Epithelial cell of esophagus (primary cell): ENCODE data around the gene SCAMP4.
"Not testable (repeated sequence)": the region's sequence is repeated elsewhere in the genome, so short reads cannot be mapped to it uniquely, and the experiment has no call there.

Source experiments
- DNase-seq: peaks from one replicate; pipeline ENCODE4 v3.0.0; 2010; ENCODE audit warnings: low read depth
- H3K4me3 ChIP-seq: 2 replicates; pipeline ENCODE4 v1.5.1; 2011; ENCODE audit warnings: mild to moderate bottlenecking, low read length, control low read depth
- CTCF ChIP-seq: IDR thresholded peaks from 2 replicates; pipeline ENCODE4 v1.5.1; 2011; ENCODE audit warnings: low read depth, mild to moderate bottlenecking, low read length, control low read depth, inconsistent platforms; ENCODE audit not compliant: insufficient read depth; ENCODE audit errors: missing control alignments

Gene SCAMP4

GRCh38 chr19:1882786-1883692, 22.2 kb upstream of the SCAMP4 start:
- DNase-seq, result no peak
- H3K4me3 ChIP-seq, result no peak overlapping the region
- TF ChIP-seq CTCF, result no peak

- H3K4me3 ChIP-seq, result peak overlapping the region; percentile 76
- no peak for DNase-seq
- TF ChIP-seq CTCF, result no peak
Measured at GRCh38 chr19:1883784-1884183, 21.4 kb upstream of the SCAMP4 start.

- no peak for TF ChIP-seq CTCF
- DNase-seq, result peak; percentile 32
- H3K4me3 ChIP-seq, result peak overlapping the region; percentile 76
Measured at GRCh38 chr19:1884291-1884718, 20.9 kb upstream of the SCAMP4 start.

- H3K4me3 ChIP-seq, result peak overlapping the region; percentile 76
- TF ChIP-seq CTCF, result no peak
- no peak for DNase-seq
Measured at GRCh38 chr19:1884719-1885334, 20.4 kb upstream of the SCAMP4 start.

- H3K4me3 ChIP-seq, result peak within 1 kb of the TSS; percentile 76
Measured at GRCh38 chr19:1885398-1886119, 19.6 kb upstream of the SCAMP4 start, which contains the start of gene ABHD17A. TSS of gene ABHD17A (minus strand) at chr19:1885496. CDS start at chr19:1881566, 3,930 bp downstream.

GRCh38 chr19:1886360-1886759, 18.8 kb upstream of the SCAMP4 start:
- not testable (repeated sequence) for DNase-seq, H3K4me3 ChIP-seq

More at GRCh38 chr19:1885398-1886119, 19.6 kb upstream of the SCAMP4 start, which contains the start of gene ABHD17A:
- peak; percentile 94 for DNase-seq

- DNase-seq, result no peak
- H3K4me3 ChIP-seq, result no peak overlapping the region
- TF ChIP-seq CTCF, result no peak
Measured at GRCh38 chr19:1888385-1888784, 16.8 kb upstream of the SCAMP4 start.
